ENCODE data around the gene C1orf74.
A peak's percentile ranks its signal among the peaks of the same experiment; 100 is the strongest.

Gene C1orf74

DNA sequence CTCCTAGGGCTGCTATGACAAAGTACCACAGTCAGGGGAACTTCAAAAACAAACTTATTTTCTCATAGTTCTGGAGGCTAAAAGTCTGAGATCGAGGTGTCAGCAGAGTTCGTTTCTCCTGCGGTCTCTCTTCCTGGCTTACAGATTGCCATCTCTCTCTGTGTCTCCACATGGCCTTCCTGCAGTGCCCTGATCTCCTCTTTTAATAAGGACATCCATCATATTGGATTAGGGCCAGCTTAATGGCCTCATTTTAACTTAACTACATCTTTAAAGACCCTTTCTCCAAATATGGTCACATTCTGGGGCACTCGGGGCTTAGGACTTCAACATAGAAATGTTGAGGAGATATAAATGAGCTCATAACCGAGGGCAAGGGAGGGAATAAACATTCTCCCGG, 12.2 kb downstream of the C1orf74 start:
- TF ChIP-seq POLR2A (IDR thresholded peaks at IDR 0.05; ENCODE audit: extremely low read depth, insufficient read length) = no peak
- no peak for TF ChIP-seq MYC (IDR thresholded peaks at IDR 0.05; ENCODE audit: low read depth, low read length)
- TF ChIP-seq, protein P1, sequence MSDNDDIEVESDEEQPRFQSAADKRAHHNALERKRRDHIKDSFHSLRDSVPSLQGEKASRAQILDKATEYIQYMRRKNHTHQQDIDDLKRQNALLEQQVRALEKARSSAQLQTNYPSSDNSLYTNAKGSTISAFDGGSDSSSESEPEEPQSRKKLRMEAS (IDR thresholded peaks at IDR 0.05; ENCODE audit: low read depth, low read length) = no peak
- TF ChIP-seq, protein P2, sequence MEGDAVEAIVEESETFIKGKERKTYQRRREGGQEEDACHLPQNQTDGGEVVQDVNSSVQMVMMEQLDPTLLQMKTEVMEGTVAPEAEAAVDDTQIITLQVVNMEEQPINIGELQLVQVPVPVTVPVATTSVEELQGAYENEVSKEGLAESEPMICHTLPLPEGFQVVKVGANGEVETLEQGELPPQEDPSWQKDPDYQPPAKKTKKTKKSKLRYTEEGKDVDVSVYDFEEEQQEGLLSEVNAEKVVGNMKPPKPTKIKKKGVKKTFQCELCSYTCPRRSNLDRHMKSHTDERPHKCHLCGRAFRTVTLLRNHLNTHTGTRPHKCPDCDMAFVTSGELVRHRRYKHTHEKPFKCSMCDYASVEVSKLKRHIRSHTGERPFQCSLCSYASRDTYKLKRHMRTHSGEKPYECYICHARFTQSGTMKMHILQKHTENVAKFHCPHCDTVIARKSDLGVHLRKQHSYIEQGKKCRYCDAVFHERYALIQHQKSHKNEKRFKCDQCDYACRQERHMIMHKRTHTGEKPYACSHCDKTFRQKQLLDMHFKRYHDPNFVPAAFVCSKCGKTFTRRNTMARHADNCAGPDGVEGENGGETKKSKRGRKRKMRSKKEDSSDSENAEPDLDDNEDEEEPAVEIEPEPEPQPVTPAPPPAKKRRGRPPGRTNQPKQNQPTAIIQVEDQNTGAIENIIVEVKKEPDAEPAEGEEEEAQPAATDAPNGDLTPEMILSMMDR (IDR thresholded peaks at IDR 0.05; ENCODE audit: low read depth, low read length) = no peak
- no peak for DNase-seq (ENCODE audit: low read depth)
- H3K4me3 ChIP-seq (ENCODE audit: low read depth, low read length) = no peak overlapping the region

DNA sequence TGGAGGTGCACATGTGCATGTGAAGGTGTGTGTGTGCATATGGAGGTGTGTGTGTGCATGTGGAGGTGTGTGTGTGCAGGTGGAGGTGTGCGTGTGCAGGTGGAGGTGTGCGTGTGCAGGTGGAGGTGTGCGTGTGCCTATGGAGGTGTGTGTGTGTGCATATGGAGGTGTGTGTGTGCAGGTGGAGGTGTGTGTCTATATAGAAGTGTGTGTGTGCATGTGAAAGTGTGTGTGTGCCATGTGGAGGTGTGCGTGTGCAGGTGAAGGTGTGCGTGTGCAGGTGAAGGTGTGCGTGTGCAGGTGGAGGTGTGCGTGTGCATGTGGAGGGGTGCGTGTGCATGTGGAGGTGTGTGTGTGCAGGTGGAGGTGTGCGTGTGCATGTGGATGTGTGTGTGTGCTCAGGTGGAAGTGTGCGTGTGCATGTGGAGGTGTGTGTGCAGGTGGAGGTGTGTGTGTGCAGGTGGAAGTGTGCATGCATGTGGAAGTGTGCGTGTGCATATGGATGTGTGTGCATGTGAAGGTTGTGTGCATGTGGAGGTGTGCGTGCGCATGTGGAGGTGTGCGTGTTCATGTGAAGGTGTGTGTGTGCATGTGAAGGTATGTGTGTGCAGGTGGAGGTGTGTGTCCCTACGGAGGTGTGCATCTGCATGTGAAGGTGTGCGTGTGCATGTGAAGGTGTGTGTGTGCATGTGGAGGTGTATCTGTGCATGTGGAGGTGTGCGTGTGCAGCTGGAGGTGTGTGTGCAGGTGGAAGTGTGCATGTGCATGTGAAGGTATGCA, 13.5 kb downstream of the C1orf74 start:
- TF ChIP-seq POLR2A (IDR thresholded peaks at IDR 0.05; ENCODE audit: extremely low read depth, insufficient read length) (no peak), MYC (IDR thresholded peaks at IDR 0.05; ENCODE audit: low read depth, low read length) (no peak)
- TF ChIP-seq, protein P2 (IDR thresholded peaks at IDR 0.05; ENCODE audit: low read depth, low read length) = no peak
- TF ChIP-seq, protein P1 (IDR thresholded peaks at IDR 0.05; ENCODE audit: low read depth, low read length) = no peak
- DNase-seq (ENCODE audit: low read depth) = no peak
- H3K4me3 ChIP-seq (ENCODE audit: low read depth, low read length) = peak overlapping the region; percentile 93

DNA sequence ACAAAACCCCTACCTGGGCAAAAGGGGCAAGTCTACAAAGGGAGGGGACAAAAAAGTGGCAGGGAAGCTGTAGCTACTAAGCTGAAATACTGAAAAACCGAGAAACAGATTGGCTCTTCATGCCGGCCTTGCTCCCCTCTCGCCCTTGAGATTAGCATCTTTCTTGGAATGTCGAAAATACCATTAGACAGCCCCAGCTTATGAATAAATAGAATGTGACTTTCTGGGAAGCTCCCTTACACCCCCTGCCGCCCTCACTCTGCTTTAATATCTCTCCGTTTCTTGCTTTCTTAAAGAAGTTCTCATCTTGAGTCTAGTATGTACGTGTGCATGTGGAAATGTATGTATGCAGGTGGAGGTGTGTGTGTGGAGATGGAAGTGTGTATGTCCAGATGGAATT, 14.4 kb downstream of the C1orf74 start:
- H3K4me3 ChIP-seq (ENCODE audit: low read depth, low read length) = peak overlapping the region; percentile 93
- DNase-seq (ENCODE audit: low read depth) = peak; percentile 46
- TF ChIP-seq MYC (IDR thresholded peaks at IDR 0.05; ENCODE audit: low read depth, low read length) (no peak), POLR2A (IDR thresholded peaks at IDR 0.05; ENCODE audit: extremely low read depth, insufficient read length) (no peak)
- TF ChIP-seq, protein P1 (IDR thresholded peaks at IDR 0.05; ENCODE audit: low read depth, low read length) = no peak
- TF ChIP-seq, protein P2 (IDR thresholded peaks at IDR 0.05; ENCODE audit: low read depth, low read length) = no peak

DNA sequence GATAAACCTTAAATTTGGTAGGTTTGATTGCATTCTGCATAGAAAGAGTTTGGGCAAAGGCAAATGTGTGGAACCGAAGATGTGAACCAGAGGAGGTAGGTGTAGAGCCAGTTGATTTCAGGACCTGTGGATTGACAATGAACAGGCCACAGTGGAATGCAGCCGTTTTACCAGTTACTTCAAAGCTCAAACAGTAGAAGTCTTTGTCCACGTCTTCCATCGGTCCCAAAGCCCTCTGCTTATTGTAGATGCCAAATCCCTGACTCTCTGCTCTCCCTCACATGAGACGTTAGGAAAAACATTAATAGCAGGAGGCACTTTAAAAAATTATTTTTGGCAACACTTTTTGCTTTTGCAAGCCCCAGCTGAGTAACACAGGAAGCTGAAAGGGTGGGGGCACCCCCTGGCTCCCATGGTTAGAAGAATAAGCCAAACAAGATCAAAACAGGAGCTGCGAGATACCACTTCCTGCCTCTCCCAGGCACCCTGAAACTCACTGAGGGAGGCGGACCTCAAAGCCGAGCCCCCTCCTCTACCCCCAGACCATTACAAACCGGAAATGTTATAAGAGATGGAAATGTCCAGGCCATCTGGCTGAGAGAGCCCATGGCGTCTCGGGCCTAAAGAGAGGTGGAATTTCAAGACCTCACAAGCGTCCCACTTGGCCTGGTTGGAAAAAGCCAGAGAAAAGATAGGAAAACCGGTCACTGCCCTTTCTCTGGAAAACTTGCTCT, 15.0 kb downstream of the C1orf74 start:
- TF ChIP-seq, protein P1 (IDR thresholded peaks at IDR 0.05; ENCODE audit: low read depth, low read length) = peak; percentile 34; the same call in 1 of the 2 replicates
- TF ChIP-seq, protein P2 (IDR thresholded peaks at IDR 0.05; ENCODE audit: low read depth, low read length) = no peak
- TF ChIP-seq MYC (IDR thresholded peaks at IDR 0.05; ENCODE audit: low read depth, low read length) (peak; percentile 26; the same call in 1 of the 2 replicates), POLR2A (IDR thresholded peaks at IDR 0.05; ENCODE audit: extremely low read depth, insufficient read length) (peak; percentile 29)
- H3K4me3 ChIP-seq (ENCODE audit: low read depth, low read length) = peak overlapping the region; percentile 93
- peak; percentile 93 for DNase-seq (ENCODE audit: low read depth)

DNA sequence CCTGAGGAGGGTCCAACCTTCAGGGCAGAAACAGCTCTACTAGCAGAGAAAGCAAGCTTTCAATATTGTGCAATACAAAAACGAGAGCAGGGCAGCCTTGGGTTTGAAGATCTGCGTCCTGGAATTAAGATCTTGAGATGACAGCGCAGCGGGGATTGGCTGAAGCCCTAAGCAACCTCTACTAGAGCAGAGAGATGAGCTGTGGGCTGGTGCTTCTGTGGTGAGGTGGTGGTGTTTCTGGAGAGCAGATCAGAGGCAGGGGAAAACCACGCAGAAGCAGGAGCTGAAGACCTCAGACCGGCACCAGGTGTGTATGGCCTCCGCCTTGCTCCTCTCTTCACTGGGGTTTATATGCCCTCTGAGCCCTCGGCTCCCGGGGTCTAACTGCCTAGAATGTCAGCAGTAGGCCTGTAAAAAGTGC, 16.0 kb downstream of the C1orf74 start:
- peak; percentile 95 for DNase-seq (ENCODE audit: low read depth)
- TF ChIP-seq, protein P2 (IDR thresholded peaks at IDR 0.05; ENCODE audit: low read depth, low read length) = no peak
- TF ChIP-seq MYC (IDR thresholded peaks at IDR 0.05; ENCODE audit: low read depth, low read length) (no peak; the same call in none of the 2 replicates), POLR2A (IDR thresholded peaks at IDR 0.05; ENCODE audit: extremely low read depth, insufficient read length) (peak; percentile 69)
- TF ChIP-seq, protein P1 (IDR thresholded peaks at IDR 0.05; ENCODE audit: low read depth, low read length) = 0 out of 2 replicates have a peak, but pooled peaks have one; percentile 9
- H3K4me3 ChIP-seq (ENCODE audit: low read depth, low read length) = peak overlapping the region; percentile 93
